Activated T-helper 1 cell treated with Interleukin-2 at 50 U/mL for 16 hours (primary cell): ENCODE measurements around the gene TSPAN12.
"Not testable (repeated sequence)": the region's sequence is repeated elsewhere in the genome, so short reads cannot be mapped to it uniquely, and the experiment has no call there.

Source experiments
- DNase-seq: peaks from one replicate; pipeline ENCODE4 v3.0.0-alpha.2; 2020; ENCODE audit warnings: low read depth

Gene TSPAN12

GRCh38 chr7:120857588-120858573 is at the start of gene TSPAN12:
TSPAN12 (minus strand) TSS chr7:120858144; CDS start chr7:120856763, 1,381 bp downstream.
- peak; percentile 22 for DNase-seq

GRCh38 chr7:120898715-120899499 is 41.0 kb upstream of the TSPAN12 start:
- DNase-seq: no peak

- not testable (repeated sequence) for DNase-seq
These were observed 37.3 kb upstream of the TSPAN12 start for GRCh38 chr7:120895253-120895652.

GRCh38 chr7:120885602-120886001 is 27.7 kb upstream of the TSPAN12 start:
- DNase-seq: not testable (repeated sequence)

GRCh38 chr7:120877701-120878100 is 19.8 kb upstream of the TSPAN12 start:
- no peak for DNase-seq

GRCh38 chr7:120876922-120877321 is 19.0 kb upstream of the TSPAN12 start:
- no peak for DNase-seq

GRCh38 chr7:120874722-120875121 is 16.8 kb upstream of the TSPAN12 start:
- DNase-seq: no peak

GRCh38 chr7:120874016-120874415 is 16.1 kb upstream of the TSPAN12 start:
- no peak for DNase-seq

- DNase-seq: no peak
These were observed 15.5 kb upstream of the TSPAN12 start for GRCh38 chr7:120873401-120873800.

GRCh38 chr7:120869700-120870099 is 11.8 kb upstream of the TSPAN12 start:
- DNase-seq: no peak

GRCh38 chr7:120867932-120868331 is 10.0 kb upstream of the TSPAN12 start:
- DNase-seq: no peak

- DNase-seq: no peak
These were observed 7.4 kb upstream of the TSPAN12 start for GRCh38 chr7:120865191-120865981.

- DNase-seq: no peak
These were observed 6.4 kb upstream of the TSPAN12 start for GRCh38 chr7:120864141-120864900.

- DNase-seq: no peak
These were observed 5.1 kb upstream of the TSPAN12 start for GRCh38 chr7:120862987-120863590.

- no peak for DNase-seq
These were observed 2.2 kb upstream of the TSPAN12 start for GRCh38 chr7:120860156-120860555.

- DNase-seq: no peak
These were observed 1.5 kb upstream of the TSPAN12 start for GRCh38 chr7:120859459-120859858.

GRCh38 chr7:120856621-120857352 is 1.2 kb downstream of the TSPAN12 start:
- DNase-seq: no peak

- DNase-seq: no peak
These were observed 1.7 kb downstream of the TSPAN12 start for GRCh38 chr7:120856198-120856597.

GRCh38 chr7:120852700-120853099 is 5.2 kb downstream of the TSPAN12 start:
- no peak for DNase-seq

- no peak for DNase-seq
These were observed 14.8 kb downstream of the TSPAN12 start for GRCh38 chr7:120843109-120843508.
